ENCODE data around the gene CARMIL1. TPM values are rescaled to one million over a fixed set of nuclear protein-coding genes. Genes with fewer than 3 reads are reported as not detected.
A peak's percentile ranks its signal among the peaks of the same experiment; 100 is the strongest.
"Not testable (repeated sequence)": the region's sequence is repeated elsewhere in the genome, so short reads cannot be mapped to it uniquely, and the experiment has no call there.

CARMIL1 gene
- total RNA-seq, 1 donor from 2014 or later = 21.7 TPM

- DNase-seq (ENCODE audit: low spot score) = no peak
Observed at GRCh38 chr6:25558155-25558817, 279.1 kb downstream of the CARMIL1 start.

DNA sequence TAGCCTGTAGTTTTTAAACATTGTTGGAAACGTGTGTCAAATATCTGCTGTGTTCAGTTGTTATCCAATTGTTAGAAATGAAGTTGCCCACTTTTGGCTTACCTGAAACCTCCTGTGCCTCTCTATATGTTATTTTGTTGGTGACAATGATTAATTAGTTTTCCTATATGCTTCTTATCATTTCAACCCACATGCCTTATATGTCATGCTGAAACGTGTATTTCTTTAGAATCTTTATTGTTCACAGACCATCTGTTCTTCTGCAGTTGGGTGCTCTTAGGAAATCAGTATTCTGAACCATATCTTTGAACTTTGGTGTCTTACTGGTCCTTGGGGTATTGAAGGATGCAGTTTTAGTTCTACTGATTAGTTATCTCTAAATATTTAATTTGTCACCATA, 281.7 kb downstream of the CARMIL1 start:
- DNase-seq (ENCODE audit: low spot score) = no peak

DNA sequence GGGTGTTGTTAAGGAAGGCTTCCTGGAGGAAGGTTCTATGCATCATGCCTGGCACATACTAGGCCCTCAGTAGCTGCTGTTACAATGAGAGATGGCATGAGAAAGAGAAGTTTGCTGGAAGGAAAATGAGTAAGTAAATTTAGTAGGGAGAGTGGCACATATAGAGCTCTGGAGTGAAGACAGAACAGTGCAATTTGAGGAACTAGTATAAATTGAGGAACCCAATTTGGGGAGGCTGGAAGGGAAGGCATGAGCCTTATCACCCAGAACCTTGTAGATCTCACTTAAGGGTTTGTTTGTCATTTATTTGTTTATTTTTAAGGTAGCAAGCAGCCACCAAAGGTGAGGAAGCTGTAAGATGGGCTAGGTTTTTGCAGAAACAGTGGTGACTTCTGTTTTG, 285.8 kb downstream of the CARMIL1 start:
- no peak for DNase-seq (ENCODE audit: low spot score)

GRCh38 chr6:25570578-25570977, 291.4 kb downstream of the CARMIL1 start:
- DNase-seq (ENCODE audit: low spot score) = no peak

DNA sequence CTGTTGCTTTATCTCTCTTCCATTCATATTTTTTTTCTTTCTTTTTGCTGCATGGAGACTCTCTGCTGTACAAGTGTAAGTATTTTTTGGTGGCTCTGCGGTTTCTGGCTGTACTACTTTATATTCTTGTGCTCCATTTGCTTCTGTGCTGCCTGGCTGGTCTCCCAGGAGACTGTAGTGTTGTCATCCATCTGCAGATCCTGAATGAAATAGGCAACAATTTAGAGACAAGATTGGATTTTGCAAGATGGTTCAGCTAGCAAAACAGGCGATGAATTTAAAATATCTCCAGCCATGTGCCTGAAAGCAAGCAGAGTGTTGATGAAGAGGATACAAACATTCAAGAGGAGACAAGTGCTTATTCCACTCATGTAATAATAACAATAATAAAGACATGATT, 297.7 kb downstream of the CARMIL1 start:
- DNase-seq (ENCODE audit: low spot score) = no peak

DNA sequence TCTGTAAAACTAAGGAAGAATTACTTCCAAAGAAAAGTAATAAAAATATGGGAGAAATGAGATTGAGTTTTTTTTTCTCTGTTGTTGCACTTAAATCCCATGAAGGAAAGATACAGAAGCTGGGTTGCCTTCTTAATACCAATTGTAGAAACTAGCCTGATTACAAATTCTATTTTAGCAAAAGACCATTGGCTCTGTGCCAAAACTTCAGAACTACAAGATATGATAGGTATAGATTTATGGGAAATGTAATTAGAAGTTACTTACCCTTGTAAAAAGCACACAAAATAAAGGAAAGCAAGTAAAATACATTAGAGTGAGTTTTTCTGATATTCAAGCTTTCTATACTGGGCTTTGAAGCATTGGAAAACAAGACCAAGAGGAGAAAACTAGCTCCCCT, 299.4 kb downstream of the CARMIL1 start:
- no peak for DNase-seq (ENCODE audit: low spot score)

GRCh38 chr6:25579391-25579883, 300.3 kb downstream of the CARMIL1 start:
- no peak for DNase-seq (ENCODE audit: low spot score)

- DNase-seq (ENCODE audit: low spot score) = no peak
Observed at GRCh38 chr6:25579902-25580495, 300.8 kb downstream of the CARMIL1 start.

DNA sequence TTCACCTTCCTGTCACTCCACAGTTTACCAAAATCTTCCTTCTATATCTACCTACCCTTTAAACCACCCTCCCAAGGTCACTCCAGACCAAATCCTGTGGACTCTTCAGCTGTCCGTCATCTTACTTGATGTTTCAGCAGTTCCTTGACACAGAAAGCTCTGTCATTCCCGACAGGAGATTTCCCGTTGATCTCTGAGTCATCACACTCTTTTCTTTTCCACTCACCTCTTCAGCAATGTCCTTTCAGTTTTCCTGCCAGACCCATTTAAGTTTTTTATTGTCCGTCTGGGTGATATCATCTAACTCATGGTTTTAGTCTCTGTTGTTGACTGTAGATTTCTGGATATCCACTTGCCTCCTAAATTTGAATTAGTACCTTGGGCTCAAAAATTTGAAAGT, 302.9 kb downstream of the CARMIL1 start:
- DNase-seq (ENCODE audit: low spot score) = no peak

DNA sequence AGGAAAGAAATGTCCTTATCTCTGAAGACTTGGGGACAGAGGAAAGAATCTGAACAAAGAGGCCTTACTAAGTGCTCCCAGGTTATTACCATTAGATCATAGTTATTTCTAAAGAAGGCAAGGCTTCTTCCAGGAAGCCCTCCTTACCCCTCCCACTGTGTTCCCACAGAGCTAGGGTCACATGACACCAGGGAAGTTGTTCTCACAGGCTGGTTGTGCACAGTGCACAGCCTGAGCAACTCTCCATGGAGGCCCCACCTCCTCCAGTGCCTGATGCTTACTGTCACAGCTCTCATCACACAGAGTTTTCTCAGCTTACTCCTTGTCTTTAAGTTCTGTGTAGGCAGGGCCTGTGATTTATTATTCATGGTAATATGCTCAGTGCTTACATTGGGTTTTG, 303.9 kb downstream of the CARMIL1 start:
- no peak for DNase-seq (ENCODE audit: low spot score)

DNA sequence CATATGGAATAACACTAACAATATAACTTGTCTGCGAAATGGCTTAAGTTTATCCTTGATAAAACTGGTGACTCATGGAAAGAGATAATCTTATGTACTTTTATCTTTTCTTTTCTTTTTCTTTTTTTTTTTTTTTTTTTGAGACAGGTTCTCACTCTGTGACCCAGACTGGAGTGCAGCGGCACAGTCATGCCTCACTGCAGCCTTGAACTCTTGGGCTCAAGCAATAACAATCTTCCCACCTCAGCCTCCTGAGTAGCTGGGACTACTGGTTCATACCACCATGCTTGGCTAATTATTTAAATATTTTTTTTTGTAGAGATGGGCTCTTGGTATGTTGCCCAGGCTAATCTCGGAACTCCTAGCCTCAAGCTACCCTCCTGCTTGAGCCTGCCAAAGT, 304.7 kb downstream of the CARMIL1 start:
- DNase-seq (ENCODE audit: low spot score) = no peak

- no peak for DNase-seq (ENCODE audit: low spot score)
Observed at GRCh38 chr6:25585225-25585624, 306.1 kb downstream of the CARMIL1 start.

DNA sequence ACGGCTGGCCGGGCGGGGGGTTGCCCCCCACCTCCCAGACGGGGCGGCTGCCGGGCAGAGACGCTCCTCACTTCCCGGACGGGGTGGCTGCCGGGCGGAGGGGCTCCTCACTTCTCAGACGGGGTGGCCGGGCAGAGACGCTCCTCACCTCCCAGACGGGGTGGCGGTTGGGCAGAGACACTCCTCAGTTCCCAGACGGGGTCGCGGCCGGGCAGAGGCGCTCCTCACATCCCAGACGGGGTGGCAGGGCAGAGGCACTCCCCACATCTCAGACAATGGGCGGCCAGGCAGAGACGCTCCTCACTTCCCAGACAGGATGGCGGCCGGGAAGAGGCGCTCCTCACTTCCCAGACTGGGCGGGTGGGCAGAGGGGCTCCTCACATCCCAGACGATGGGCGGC, 306.9 kb downstream of the CARMIL1 start:
- not testable (repeated sequence) for DNase-seq (ENCODE audit: low spot score)

DNA sequence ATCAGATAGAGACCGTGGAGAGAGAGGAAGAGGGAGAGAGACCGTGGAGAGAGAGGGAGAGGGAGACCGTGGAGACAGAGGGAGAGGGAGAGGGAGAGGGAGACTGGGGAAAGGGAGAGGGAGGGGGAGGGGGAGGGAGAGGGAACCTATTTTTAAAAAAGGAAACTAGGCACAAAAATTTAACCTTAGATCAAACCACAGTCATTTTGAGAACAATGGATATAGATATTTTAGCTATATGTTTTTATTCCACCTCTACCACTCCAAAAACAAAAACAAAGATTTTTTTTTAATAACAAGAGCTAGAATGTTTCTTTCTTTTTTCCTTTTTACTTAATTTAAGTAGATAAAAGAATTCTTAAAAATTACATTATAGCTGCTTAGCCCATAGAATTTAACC, 307.8 kb downstream of the CARMIL1 start:
- DNase-seq (ENCODE audit: low spot score) = no peak

DNA sequence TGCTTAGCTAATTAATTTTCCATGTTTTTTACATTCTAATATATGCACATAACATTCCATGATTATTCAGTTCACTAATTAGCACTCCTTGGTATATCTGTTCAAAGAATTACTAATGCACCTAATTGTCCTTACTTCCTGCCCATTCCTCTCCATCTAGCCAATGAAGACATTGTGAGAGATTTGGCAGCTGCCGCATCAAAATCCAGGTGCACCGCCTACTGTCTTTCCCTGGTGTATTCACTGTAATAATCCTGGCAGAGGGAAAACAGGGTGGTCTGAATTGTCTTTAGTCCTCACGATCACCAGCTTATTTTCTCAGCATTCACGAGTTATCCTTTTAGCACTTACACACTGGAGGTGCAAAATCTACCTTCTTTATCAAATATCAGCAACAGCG, 311.8 kb downstream of the CARMIL1 start:
- DNase-seq (ENCODE audit: low spot score) = no peak

DNA sequence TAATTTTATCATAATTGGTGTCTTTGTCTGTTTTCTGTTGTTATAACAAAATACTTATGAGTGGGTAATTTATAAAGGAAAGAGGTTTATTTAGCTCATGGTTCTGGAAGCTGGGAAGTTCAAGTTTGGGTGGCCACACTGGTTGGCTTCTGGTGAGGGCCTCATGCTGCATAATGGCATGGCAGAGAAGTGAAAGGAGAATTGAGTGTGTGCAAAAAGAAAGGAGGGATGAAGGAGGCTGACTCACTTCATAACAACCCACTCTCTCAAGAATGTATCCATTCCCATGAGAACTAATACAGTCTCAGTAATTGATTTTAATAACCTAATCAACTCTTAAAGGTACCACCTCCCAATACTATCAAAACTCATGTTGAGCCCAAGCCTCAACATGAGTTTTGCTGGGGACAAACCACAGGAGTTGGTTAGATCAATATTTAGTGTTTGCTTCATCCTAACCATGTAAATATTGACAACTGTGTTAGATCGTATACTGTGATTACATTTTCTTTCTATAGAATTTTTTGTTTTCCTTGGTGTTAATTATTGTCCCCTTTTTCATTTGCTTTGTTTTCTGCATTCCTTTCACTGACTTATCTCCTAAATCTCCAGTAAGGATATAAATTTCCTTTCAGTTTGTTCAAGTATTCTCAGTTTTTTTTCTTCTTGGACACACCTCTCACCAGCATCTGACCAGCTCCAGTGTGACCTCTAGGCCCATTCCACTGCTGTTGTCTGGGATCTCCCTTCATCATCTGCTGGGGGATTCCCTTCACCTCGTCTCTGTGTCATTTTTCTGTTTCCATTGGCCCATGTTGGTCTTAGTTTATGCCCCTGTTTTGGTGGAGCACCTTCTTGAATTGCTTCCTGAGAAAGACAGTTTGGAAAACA, 318.0 kb downstream of the CARMIL1 start:
- no peak for DNase-seq (ENCODE audit: low spot score)

DNA sequence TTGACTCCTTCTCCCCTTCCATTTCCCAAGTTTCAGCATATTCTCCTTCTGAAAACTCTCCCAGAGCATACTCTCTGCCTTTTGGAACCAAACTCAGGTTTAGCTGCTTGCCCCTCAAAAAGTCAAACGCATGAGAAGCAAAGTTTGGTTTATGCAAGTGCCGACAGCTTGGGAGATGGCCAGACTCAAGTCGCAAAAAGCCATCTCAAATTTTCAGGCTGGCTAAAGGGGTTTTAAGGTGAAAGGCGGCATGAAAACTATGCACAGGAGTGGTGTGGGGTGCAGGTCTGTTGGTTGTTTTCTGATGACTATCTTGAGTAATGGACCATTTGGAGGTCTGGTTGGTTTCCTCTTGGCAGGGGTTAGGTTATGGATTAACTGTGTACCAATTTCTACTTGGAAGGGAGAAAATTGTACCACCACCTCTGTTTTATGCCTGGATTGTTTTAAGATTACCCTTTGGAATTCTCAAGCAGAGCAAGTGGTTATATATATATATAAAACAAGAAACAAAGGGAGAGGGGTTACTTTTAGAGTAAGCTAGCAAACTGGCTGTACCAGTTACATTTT, 320.4 kb downstream of the CARMIL1 start:
- DNase-seq (ENCODE audit: low spot score) = no peak

GRCh38 chr6:25601800-25602673, 322.9 kb downstream of the CARMIL1 start:
- peak; percentile 56 for DNase-seq (ENCODE audit: low spot score)

GRCh38 chr6:25602674-25602982, 323.5 kb downstream of the CARMIL1 start:
- DNase-seq (ENCODE audit: low spot score) = no peak

GRCh38 chr6:25603251-25603650, 324.1 kb downstream of the CARMIL1 start:
- no peak for DNase-seq (ENCODE audit: low spot score)

- no peak for DNase-seq (ENCODE audit: low spot score)
Observed at GRCh38 chr6:25606151-25606550, 327.0 kb downstream of the CARMIL1 start.
